Endometrial microvascular endothelial cells (primary cell): Measurements from ENCODE around the gene ZBTB18. TPM values are rescaled to one million over a fixed set of nuclear protein-coding genes. Genes with fewer than 3 reads are reported as not detected.

ENCODE experiments used
- in situ Hi-C: cut with HindIII; loops from 2 replicates; pipeline ENCODE4 v1.10.0; 2017; ENCODE audit warnings: low sequenced_read_pairs, low pct_unique_long_range_greater_than_20kb; ENCODE audit errors: inconsistent ontology term
- total RNA-seq: library from RNA; depleted of rRNA; stranded (reverse); fragments of >200 nt; gene quantifications from one replicate; pipeline ENCODE4 v1.2.3, GENCODE V29; 2015; ENCODE audit errors: inconsistent ontology term

The ZBTB18 gene
- total RNA-seq, 1 donor from 2014 or later = 23.1 TPM

DNA sequence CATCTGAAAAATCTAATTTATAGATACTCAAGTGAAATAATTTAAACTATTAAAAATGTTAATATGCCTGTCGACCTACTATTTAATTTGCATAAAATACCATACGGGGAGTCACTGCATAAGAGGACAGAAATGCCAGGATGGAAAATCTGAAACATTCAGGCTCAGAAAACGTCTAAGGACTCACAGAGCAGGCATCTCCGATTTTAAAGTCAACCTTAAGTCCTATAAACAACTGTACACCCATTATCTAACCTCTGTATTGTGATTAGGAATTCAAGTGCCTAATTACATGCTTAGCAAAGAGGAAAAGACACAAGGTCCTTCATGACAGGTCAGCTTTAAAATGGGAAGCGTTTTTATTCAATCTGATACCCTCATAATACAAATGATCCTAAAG, 49.2 kb downstream of the ZBTB18 start:
- in situ Hi-C loops = no loop called here

- in situ Hi-C loops = no loop called here
These were observed 49.8 kb downstream of the ZBTB18 start for GRCh38 chr1:244100704-244101453.

- in situ Hi-C loops = no loop called here
These were observed 51.0 kb downstream of the ZBTB18 start for GRCh38 chr1:244102046-244102445.

DNA sequence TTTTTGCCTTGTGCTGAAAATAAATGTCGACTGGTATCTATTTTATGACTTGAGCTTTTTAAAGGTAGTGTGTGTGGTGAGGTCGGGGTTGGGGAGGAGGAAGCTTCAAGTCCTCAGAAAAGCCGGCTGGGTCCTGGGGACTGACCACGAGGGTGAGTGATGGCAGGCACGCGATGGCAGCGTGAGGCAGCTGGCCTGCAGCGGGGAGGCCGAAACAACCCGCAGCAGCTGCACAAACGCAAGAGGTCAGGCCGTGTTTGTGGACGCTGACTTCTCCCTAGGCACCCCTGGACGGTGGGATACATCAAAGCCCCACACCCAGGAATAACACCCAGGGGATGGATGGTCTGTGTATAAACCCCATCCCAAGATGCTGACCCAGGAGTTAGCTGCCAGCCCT, 51.4 kb downstream of the ZBTB18 start:
- in situ Hi-C loops = no loop called here

GRCh38 chr1:244104309-244105060, 53.4 kb downstream of the ZBTB18 start:
- in situ Hi-C loops = no loop called here

GRCh38 chr1:244106176-244106575, 55.1 kb downstream of the ZBTB18 start:
- in situ Hi-C loops = no loop called here

Other genes with a start within 250 kb of the ZBTB18 start
- gene AKT3, start 201.0 kb upstream of the ZBTB18 start, total RNA-seq = 17.1 TPM